Erythroblast (primary cell): Measurements from ENCODE around the gene ARMH2.

ENCODE experiments used
- DNase-seq, 2 experiments: peaks; one replicate each; lab custom pipeline; 2025; lab: John Stamatoyannopoulos, UW
- GATA1 ChIP-seq: IDR thresholded peaks from 2 replicates; pipeline ENCODE4 v1.6.1; 2011; ENCODE audit warnings: low read depth, mild to moderate bottlenecking, control low read depth, low read length, moderate library complexity
- POLR2A ChIP-seq: IDR thresholded peaks from 2 replicates; pipeline ENCODE4 v1.6.1; 2011; ENCODE audit warnings: mild to moderate bottlenecking, low read length

ARMH2 gene

DNA sequence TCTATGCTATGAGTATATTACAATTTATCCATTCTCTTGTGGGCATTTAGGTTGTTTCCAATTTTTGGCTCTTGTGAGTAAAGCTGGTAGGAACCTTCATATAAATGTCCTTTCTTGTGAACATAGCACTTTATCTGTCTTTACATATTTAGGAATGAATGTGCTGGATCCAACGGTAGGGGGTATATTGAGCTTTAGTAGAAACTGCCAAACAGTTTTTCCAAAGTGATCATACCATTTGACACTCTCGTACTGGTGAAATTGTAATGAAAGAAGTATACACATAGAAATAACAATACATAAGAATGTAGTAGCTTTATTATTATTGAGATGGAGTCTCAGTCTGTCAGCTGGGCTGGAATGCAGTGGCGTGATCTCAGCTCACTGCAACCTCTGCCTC is 30.9 kb upstream of the ARMH2 start:
- no peak for DNase-seq

GRCh38 chr6:24827970-24828369 is 29.3 kb upstream of the ARMH2 start:
- TF ChIP-seq POLR2A (no peak), GATA1 (no peak)

More for the DNA sequence above, 30.9 kb upstream of the ARMH2 start:
- TF ChIP-seq POLR2A (no peak), GATA1 (no peak)

GRCh38 chr6:24827162-24827561 is 28.4 kb upstream of the ARMH2 start:
- TF ChIP-seq POLR2A (no peak), GATA1 (no peak)

More at GRCh38 chr6:24827970-24828369, 29.3 kb upstream of the ARMH2 start:
- no peak for DNase-seq

DNA sequence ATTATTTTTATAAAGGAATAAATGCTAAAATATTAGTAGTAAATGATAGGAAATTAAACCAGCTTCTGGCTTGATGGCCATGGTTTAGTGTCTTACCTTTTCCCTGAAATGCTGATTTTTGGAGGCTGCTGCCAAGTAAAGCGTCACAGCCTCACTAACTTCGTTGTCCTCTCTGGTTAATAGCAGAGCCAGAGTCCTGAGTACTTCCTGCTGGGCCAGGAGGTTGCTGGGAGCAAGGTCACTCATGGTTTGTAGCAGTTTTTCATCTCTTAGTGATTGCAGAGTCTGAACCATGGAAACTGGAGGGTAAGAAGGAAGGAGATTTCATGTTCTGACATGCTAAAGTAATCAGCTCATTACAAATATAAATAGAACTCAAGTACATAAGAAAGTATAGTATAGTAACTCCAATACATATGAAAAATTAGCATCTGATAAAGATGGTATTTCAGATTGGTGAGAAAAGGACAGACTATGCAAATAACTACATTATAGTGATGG is 26.5 kb upstream of the ARMH2 start:
- TF ChIP-seq GATA1, result no peak
- TF ChIP-seq POLR2A, result no peak
- DNase-seq, result no peak

More at GRCh38 chr6:24827162-24827561, 28.4 kb upstream of the ARMH2 start:
- DNase-seq, result no peak

DNA sequence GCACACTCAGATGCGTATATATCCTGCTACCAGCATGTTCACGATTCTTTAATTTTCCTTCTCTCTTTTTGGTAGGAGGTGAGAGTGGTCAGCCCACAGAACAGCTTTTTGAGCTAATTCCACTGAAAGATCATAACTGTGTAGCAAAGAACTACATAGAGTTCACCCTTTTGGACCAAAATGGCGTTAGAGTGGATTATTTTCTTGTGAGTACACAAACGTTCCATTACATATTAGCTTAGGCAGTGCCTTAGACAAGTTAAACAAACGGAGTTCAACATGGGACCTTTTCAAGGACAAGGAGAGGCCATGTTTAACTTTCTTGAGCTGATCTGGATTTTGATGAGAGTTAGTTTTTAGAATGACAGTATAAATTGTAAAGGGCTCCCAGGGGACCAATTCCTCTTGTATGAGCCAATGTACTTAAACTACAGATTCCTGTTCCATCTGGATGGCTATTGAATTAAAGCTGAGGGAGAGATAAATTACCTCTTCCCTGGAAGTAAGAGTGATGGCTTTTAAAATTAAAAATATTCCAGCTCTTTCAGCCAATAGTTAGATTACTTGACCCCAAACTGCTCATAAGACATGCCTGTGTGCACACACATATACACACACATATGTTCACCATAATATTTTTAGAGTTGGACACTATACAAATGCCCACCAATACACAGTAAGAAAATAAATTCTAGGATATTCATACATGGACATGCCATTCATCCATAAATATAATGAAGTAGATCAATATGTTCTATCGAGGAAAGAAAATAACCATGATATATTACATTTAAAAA is 25.6 kb upstream of the ARMH2 start:
- TF ChIP-seq POLR2A (no peak), GATA1 (no peak)
- no peak for DNase-seq

GRCh38 chr6:24823185-24823584 is 24.5 kb upstream of the ARMH2 start:
- TF ChIP-seq POLR2A (no peak), GATA1 (no peak)
- no peak for DNase-seq

DNA sequence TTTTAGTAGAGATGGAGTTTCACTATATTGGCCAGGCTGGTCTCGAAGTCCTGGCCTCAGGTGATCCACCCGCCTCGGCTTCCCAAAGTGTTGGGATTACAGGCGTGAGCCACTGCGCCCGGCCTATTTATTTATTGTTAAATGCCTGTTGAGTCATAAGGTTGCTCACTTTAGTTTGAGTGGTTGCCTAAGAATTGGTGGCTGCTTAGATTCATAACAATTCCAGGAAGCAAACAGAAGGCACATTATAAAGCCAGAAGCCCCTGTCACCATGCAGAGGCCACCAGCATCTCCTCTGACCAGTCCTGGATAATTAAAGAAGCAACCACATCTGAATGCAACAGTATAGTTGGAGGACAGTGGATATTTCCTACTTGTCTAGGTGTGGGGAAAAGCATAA is 24.0 kb upstream of the ARMH2 start:
- TF ChIP-seq GATA1 (no peak), POLR2A (no peak)
- no peak for DNase-seq

DNA sequence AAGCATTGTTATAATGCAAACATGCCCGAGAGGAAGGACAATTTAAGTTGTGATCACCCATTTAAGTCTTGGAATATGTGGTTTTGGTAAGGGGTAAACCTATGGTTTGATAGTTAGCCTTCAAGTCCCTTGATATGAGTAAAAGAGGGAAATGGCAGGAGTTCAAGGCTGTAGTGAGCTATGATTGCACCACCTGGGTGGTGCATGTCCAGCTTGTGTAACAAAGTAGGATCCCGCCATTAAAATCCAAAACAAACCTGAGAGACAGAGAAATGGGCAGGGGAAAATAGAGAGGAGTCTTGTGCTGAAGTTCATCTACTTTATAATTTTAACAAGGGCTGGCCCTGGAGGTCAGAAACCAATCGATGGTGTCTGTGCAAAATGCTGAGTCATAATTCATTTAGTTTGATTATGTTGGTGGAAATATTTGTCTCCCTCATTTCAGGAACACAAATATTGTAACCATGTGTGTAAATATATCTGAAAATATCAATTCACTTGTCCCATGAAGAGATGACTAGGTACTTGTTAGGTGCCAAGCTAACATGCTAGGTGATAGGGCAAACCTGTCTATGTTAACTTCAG is 23.2 kb upstream of the ARMH2 start:
- no peak for TF ChIP-seq POLR2A
- DNase-seq, result no peak

GRCh38 chr6:24818346-24818745 is 19.6 kb upstream of the ARMH2 start:
- no peak for DNase-seq
- no peak for TF ChIP-seq GATA1
- TF ChIP-seq POLR2A, result no peak

GRCh38 chr6:24809728-24810127 is 11.0 kb upstream of the ARMH2 start:
- no peak for DNase-seq
- TF ChIP-seq POLR2A (no peak), GATA1 (no peak)

GRCh38 chr6:24807584-24807983 is 8.9 kb upstream of the ARMH2 start:
- no peak for DNase-seq
- TF ChIP-seq GATA1, result no peak
- no peak for TF ChIP-seq POLR2A

- no peak for DNase-seq
- TF ChIP-seq GATA1, result no peak
- no peak for TF ChIP-seq POLR2A
These were observed 3.7 kb upstream of the ARMH2 start for GRCh38 chr6:24802271-24803059.

DNA sequence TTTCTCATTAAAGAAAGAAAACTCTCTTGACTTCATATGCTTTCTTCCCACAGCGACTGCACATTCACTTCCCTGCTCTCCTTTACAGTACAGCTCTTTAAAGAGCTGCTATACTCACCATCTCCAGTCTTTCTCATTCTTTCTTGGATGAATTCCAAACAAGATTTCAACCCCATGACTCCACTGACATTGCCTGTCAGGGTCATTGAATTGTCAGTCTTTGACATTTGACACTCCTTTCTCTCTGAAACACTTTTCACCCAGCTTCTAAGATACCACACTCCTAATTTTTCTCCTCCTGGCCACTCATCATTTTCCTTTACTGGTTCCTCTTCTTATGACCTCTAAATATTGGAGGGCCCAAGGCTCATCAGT is 811 bp upstream of the ARMH2 start:
- no peak for TF ChIP-seq GATA1
- no peak for TF ChIP-seq POLR2A
- DNase-seq, result peak in 1 of 2 experiments; percentile 6
